Uterus (tissue), 4 donors: ENCODE measurements around the gene FAM50A. TPM values are rescaled to one million over a fixed set of nuclear protein-coding genes. Genes with fewer than 3 reads are reported as not detected.

ENCODE experiments used
- DNase-seq, 2 donors: peaks; one replicate each; pipeline ENCODE4 v3.0.0-alpha.2; 2019 to 2020
- H3K27ac ChIP-seq, 2 donors: fragments of 200-600 bp; sonication (generic); 1 replicate in 1 of 2; 2 replicates in 1 of 2; pipeline ENCODE4 v1.5.1; 2016 to 2018
- H3K27me3 ChIP-seq, 2 donors: fragments of 200-600 bp; sonication (generic); one replicate each; pipeline ENCODE4 v1.5.1; 2018 to 2019; ENCODE audit warnings: control low read depth in 1 of 2
- H3K36me3 ChIP-seq, 2 donors: fragments of 200-600 bp; sonication (generic); one replicate each; pipeline ENCODE4 v1.5.1; 2019; ENCODE audit warnings: control low read depth in 1 of 2
- H3K4me1 ChIP-seq, 2 donors: fragments of 200-600 bp; sonication (generic); one replicate each; pipeline ENCODE4 v1.5.1; 2018 to 2019; ENCODE audit warnings: control low read depth in 1 of 2
- H3K4me3 ChIP-seq, 2 donors: fragments of 200-600 bp; sonication (generic); 1 replicate in 1 of 2; 2 replicates in 1 of 2; pipeline ENCODE4 v1.5.1; 2018 to 2019; ENCODE audit warnings: mild to moderate bottlenecking in 1 of 2
- H3K9me3 ChIP-seq, 2 donors: fragments of 200-600 bp; sonication (generic); one replicate each; pipeline ENCODE4 v1.5.1; 2019; ENCODE audit warnings: control low read depth in 1 of 2
- POLR2A ChIP-seq, 2 donors: fragments of 450-650 bp; IDR thresholded peaks; one replicate each; pipeline ENCODE4 v1.6.1; 2016; ENCODE audit warnings: antibody characterized with exemption in 2 of 2, mild to moderate bottlenecking in 1 of 2, moderate library complexity in 1 of 2
- intact Hi-C: fragments of 100-400 bp; cut with DNase I; formaldehyde crosslinking; loops from one replicate; pipeline ENCODE4 v1.15.1; 2023; ENCODE audit warnings: low total_unique reads
- total RNA-seq, 4 donors: library from RNA; depleted of rRNA in 3 of 4; stranded (reverse); fragments of >200 nt in 3 of 4; gene quantifications; one replicate each; pipeline versions ENCODE4 v1.1.0 to v1.2.4, GENCODE V29; 2014 to 2023
- TF ChIP-seq, protein P1 (sequence below), 4 experiments: fragments of 200-600 bp in 2 of 4; fragments of 450-650 bp in 2 of 4; sonication (generic) in 2 of 4; IDR thresholded peaks; one replicate each; pipeline ENCODE4 v1.5.1; 2016 to 2019; ENCODE audit warnings: antibody characterized with exemption in 4 of 4, mild to moderate bottlenecking in 2 of 4, moderate library complexity in 1 of 4
- donor health status: DM: yes; HTN: yes; CAD: no.

Gene FAM50A
- total RNA-seq, 4 donors from 2014 or later, result 16.4 to 48.8 (median 28.3) TPM

- intact Hi-C loops, result no loop called here
Observed at GRCh38 chrX:154457491-154458115, 13.7 kb downstream of the FAM50A start.

DNA sequence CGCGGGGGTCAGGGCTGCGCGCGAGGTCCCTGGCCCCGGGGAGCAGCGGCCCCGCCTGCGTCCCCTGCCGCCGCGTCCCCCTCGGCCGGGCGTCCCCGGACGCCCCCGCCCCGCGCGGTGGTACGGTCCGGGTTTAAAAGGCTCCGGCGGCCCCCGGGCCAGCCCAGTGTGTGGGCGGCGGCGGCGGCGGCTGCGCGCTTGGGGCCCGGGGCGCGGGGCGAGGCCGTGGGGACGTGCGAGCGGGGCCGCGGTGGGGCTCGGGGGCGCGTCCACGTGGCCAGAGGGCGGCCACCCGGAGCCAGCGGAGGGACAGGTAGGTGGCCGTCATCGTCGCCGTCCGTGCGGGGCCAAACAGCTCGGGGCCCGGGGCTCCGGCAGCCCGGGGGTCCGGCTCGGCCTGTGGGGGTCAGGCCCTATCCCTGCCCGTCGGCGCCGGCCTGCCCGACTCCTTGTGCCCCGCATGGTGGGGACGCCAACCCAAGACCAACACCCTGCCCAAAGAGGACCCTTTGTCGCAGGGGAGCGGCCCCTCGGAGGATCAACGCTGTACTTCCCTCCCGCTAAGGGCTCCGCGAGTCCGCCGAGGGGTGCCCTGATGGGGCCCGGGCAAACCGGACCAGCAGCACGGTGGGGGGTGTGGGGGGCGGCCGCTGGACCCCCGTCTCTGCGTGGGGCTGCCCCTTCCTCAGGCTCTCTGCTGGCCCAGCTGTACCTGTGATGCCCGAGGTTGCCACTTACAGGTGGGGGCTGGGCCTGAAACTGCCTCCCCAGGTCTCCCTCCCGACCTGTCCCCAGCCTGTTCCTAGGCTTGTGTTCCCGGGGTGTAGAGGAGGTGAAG lies 14.4 kb downstream of the FAM50A start, which contains the start of gene PLXNA3:
TSS of gene PLXNA3 (plus strand) at position 166 of the 838 bp plus-strand sequence. CDS start 1,903 bp downstream, outside the sequence.
- intact Hi-C loops, result no loop called here
- peak in 1 of 2 donors; percentile 54 for DNase-seq

More at GRCh38 chrX:154457491-154458115, 13.7 kb downstream of the FAM50A start:
- H3K36me3 ChIP-seq, result no peaks in the 10 kb centered on the region
- peak in 1 of 2 donors; percentile 41 for DNase-seq
- no peaks in the 10 kb centered on the region for H3K9me3 ChIP-seq
- H3K4me3 ChIP-seq, result peak overlapping the region; percentile 47 to 79
- no peaks in the 10 kb centered on the region for H3K27me3 ChIP-seq
- H3K4me1 ChIP-seq, result no peaks in the 10 kb centered on the region
- peak overlapping the region; percentile 76 to 83 for H3K27ac ChIP-seq
- no peak for TF ChIP-seq POLR2A (IDR thresholded peaks at IDR 0.05)
- TF ChIP-seq, protein P1, sequence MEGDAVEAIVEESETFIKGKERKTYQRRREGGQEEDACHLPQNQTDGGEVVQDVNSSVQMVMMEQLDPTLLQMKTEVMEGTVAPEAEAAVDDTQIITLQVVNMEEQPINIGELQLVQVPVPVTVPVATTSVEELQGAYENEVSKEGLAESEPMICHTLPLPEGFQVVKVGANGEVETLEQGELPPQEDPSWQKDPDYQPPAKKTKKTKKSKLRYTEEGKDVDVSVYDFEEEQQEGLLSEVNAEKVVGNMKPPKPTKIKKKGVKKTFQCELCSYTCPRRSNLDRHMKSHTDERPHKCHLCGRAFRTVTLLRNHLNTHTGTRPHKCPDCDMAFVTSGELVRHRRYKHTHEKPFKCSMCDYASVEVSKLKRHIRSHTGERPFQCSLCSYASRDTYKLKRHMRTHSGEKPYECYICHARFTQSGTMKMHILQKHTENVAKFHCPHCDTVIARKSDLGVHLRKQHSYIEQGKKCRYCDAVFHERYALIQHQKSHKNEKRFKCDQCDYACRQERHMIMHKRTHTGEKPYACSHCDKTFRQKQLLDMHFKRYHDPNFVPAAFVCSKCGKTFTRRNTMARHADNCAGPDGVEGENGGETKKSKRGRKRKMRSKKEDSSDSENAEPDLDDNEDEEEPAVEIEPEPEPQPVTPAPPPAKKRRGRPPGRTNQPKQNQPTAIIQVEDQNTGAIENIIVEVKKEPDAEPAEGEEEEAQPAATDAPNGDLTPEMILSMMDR (IDR thresholded peaks at IDR 0.05), result no peak

GRCh38 chrX:154458954-154459778 lies 15.2 kb downstream of the FAM50A start:
- intact Hi-C loops, result no loop called here
- DNase-seq, result no peak
- H3K4me1 ChIP-seq, result no peaks in the 10 kb centered on the region

More for the DNA sequence above, 14.4 kb downstream of the FAM50A start, which contains the start of gene PLXNA3:
- Histone ChIP-seq H3K4me1 (no peaks in the 10 kb centered on the region), H3K27me3 (no peaks in the 10 kb centered on the region), H3K36me3 (no peaks in the 10 kb centered on the region), H3K27ac (peak within 1 kb of the TSS; percentile 76 to 83), H3K4me3 (peak within 1 kb of the TSS; percentile 47 to 79), H3K9me3 (no peaks in the 10 kb centered on the region)
- TF ChIP-seq POLR2A (IDR thresholded peaks at IDR 0.05), result peak; percentile 82 to 86
- TF ChIP-seq, protein P1 (IDR thresholded peaks at IDR 0.05), result no peak

GRCh38 chrX:154459832-154460231 lies 15.9 kb downstream of the FAM50A start:
- H3K9me3 ChIP-seq, result no peaks in the 10 kb centered on the region
- H3K27me3 ChIP-seq, result no peaks in the 10 kb centered on the region
- H3K27ac ChIP-seq, result no peak overlapping the region
- TF ChIP-seq, protein P1 (IDR thresholded peaks at IDR 0.05), result no peak
- TF ChIP-seq POLR2A (IDR thresholded peaks at IDR 0.05), result no peak
- intact Hi-C loops, result no loop called here
- no peaks in the 10 kb centered on the region for H3K36me3 ChIP-seq
- peak overlapping the region in 1 of 2 donors; percentile 47 for H3K4me3 ChIP-seq
- no peak for DNase-seq
- no peaks in the 10 kb centered on the region for H3K4me1 ChIP-seq

More at GRCh38 chrX:154458954-154459778, 15.2 kb downstream of the FAM50A start:
- H3K27me3 ChIP-seq, result no peaks in the 10 kb centered on the region
- peak overlapping the region; percentile 76 to 83 for H3K27ac ChIP-seq
- peak overlapping the region; percentile 47 to 79 for H3K4me3 ChIP-seq
- H3K36me3 ChIP-seq, result no peaks in the 10 kb centered on the region
- TF ChIP-seq, protein P1 (IDR thresholded peaks at IDR 0.05), result no peak
- no peak for TF ChIP-seq POLR2A (IDR thresholded peaks at IDR 0.05)
- H3K9me3 ChIP-seq, result no peaks in the 10 kb centered on the region
